ENCODE measurements around the gene DDX41. TPM values are rescaled to one million over a fixed set of nuclear protein-coding genes. Genes with fewer than 3 reads are reported as not detected.

The DDX41 gene
- total RNA-seq, 1 experiment from 2014 or later, result 137 TPM

DNA sequence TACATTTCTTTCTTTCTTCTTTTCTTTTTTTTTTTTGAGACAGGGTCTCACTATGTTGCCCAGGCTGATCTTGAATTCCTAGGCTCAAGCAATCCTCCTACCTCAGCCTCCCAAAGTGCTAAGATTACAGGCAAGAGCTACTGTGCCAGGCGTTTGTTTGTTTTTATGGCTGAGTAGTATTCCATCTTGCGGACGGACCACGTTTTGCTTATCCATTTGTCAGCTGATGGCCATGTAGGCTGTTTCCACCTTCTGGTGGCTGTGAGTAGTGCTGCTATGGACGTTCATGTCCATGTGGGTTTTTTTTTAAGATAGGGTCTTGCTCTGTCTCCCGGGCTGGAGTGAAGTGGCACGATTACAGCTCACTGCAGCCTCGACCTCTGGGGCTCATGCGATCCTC lies 9.6 kb downstream of the DDX41 start:
- no peak for DNase-seq
- Mint-ChIP-seq H3K4me1 (ENCODE audit: low read depth, unreplicated experiment) (peaks cover 6% of the 10 kb centered on the region), H3K27me3 (ENCODE audit: insufficient read depth, unreplicated experiment) (no peaks in the 10 kb centered on the region), H3K9me3 (ENCODE audit: unreplicated experiment) (no peaks in the 10 kb centered on the region), H3K36me3 (ENCODE audit: insufficient read depth, unreplicated experiment) (peaks cover 22% of the 10 kb centered on the region), H3K4me3 (ENCODE audit: unreplicated experiment) (no peak overlapping the region), H3K27ac (ENCODE audit: unreplicated experiment) (no peak overlapping the region)
- Histone ChIP-seq H3K36me3 (ENCODE audit: control insufficient read depth, insufficient read depth, low read length) (no peaks in the 10 kb centered on the region; the same call in none of the 2 replicates), H3K4me3 (ENCODE audit: low read depth, low read length) (no peak overlapping the region), H3K4me1 (no peaks in the 10 kb centered on the region), H3K27me3 (replicated peaks; ENCODE audit: control insufficient read depth, insufficient read depth, low read length) (no peaks in the 10 kb centered on the region), H3K9me3 (no peaks in the 10 kb centered on the region)
- TF ChIP-seq, protein P1, sequence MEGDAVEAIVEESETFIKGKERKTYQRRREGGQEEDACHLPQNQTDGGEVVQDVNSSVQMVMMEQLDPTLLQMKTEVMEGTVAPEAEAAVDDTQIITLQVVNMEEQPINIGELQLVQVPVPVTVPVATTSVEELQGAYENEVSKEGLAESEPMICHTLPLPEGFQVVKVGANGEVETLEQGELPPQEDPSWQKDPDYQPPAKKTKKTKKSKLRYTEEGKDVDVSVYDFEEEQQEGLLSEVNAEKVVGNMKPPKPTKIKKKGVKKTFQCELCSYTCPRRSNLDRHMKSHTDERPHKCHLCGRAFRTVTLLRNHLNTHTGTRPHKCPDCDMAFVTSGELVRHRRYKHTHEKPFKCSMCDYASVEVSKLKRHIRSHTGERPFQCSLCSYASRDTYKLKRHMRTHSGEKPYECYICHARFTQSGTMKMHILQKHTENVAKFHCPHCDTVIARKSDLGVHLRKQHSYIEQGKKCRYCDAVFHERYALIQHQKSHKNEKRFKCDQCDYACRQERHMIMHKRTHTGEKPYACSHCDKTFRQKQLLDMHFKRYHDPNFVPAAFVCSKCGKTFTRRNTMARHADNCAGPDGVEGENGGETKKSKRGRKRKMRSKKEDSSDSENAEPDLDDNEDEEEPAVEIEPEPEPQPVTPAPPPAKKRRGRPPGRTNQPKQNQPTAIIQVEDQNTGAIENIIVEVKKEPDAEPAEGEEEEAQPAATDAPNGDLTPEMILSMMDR (IDR thresholded peaks at IDR 0.05; ENCODE audit: insufficient read depth in 1 of 2, low read depth in 1 of 2, low read length in 1 of 2, severe bottlenecking in 1 of 2, unreplicated experiment in 1 of 2), result peak; percentile 0 to 32
- BruUV-seq (replicated peaks), result no TSS peak
- CTCF ChIA-PET, result interaction anchor here (0.5 to 1.3 kb wide), 2 partner anchors 10 to 355 kb away, joined by 3 to 4 read pairs; partner anchors contain the start of gene PDLIM7
- intact Hi-C loops (cut with micrococcal nuclease; ENCODE audit: unreplicated experiment), result no loop called here
- POLR2A ChIA-PET, result interaction anchor here (0.7 kb wide), 1 partner anchor 46 kb away, joined by 13 read pairs; no protein-coding TSS in a partner anchor

- Histone ChIP-seq H3K36me3 (ENCODE audit: control insufficient read depth, insufficient read depth, low read length) (no peaks in the 10 kb centered on the region), H3K9me3 (no peaks in the 10 kb centered on the region), H3K27me3 (replicated peaks; ENCODE audit: control insufficient read depth, insufficient read depth, low read length) (no peaks in the 10 kb centered on the region), H3K4me1 (no peaks in the 10 kb centered on the region), H3K4me3 (ENCODE audit: low read depth, low read length) (no peak overlapping the region)
- TF ChIP-seq, protein P1 (IDR thresholded peaks at IDR 0.05; ENCODE audit: insufficient read depth in 1 of 2, low read depth in 1 of 2, low read length in 1 of 2, severe bottlenecking in 1 of 2, unreplicated experiment in 1 of 2), result no peak
- Mint-ChIP-seq H3K4me1 (ENCODE audit: low read depth, unreplicated experiment) (peaks cover 11% of the 10 kb centered on the region), H3K27ac (ENCODE audit: unreplicated experiment) (no peak overlapping the region), H3K27me3 (ENCODE audit: insufficient read depth, unreplicated experiment) (no peaks in the 10 kb centered on the region), H3K36me3 (ENCODE audit: insufficient read depth, unreplicated experiment) (peaks cover 9% of the 10 kb centered on the region), H3K4me3 (ENCODE audit: unreplicated experiment) (no peak overlapping the region), H3K9me3 (ENCODE audit: unreplicated experiment) (no peaks in the 10 kb centered on the region)
- DNase-seq, result no peak
- ChIA-PET POLR2A (no interaction called here), CTCF (no interaction called here)
- intact Hi-C loops (cut with micrococcal nuclease; ENCODE audit: unreplicated experiment), result no loop called here
- no TSS peak for BruUV-seq (replicated peaks)
Observed at GRCh38 chr5:177505075-177505474, 11.7 kb downstream of the DDX41 start.

DNA sequence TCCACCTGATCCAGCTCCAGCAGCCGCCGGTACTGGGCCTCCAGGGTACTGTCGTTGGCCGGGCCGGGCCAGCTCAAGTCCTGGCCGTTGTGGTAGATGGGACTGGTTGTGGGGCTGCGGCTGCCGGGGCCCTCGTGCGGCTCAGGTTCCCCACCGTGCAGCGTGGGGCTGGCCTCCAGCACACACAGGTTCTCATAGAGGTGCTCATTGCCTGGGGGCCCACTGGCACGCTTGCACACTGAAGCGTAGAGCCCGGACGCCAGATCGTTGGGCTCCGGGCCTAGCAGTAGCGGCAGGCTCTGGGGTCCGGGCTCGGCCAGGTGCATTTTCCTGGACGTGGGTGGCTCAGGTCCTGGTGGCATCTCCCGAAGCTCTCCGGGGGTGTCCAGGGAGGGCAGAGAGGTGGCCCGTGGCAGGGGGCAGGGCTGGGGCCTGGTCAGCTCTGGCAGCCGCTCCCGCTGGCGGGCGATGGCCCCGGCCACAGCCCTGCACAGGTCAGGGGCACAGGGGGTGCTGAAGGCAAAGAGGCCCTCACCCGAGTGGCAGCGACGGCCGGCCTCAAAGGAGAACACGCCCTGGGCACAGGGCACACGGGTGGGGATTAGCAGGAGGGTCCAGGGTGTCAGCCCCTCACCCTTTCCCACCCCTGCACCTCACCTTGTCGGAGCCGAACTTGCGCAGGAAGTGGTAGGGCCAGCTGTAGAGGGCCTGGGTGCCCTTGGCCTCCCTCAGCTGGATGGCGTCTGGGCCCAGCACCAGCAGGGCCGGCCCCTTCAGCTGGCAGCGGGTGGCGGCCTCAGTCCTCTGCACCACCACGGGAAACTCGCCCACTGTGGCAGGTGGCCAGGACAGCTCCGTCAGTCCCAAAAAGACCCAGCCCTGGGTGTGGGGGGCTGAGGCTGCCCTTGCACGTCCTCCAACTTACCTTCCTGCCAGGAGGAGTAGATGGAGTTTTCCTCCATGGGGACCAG lies 12.4 kb downstream of the DDX41 start:
- DNase-seq, result no peak
- ChIA-PET CTCF (interaction anchor here (0.6 to 1.6 kb wide), 2 partner anchors 98 to 100 kb away, joined by 4 read pairs; no protein-coding TSS in a partner anchor), POLR2A (no interaction called here)
- no peak overlapping the region for H3K4me3 Mint-ChIP-seq (ENCODE audit: unreplicated experiment)
- H3K4me1 Mint-ChIP-seq (ENCODE audit: low read depth, unreplicated experiment), result peaks cover 7% of the 10 kb centered on the region
- no TSS peak for BruUV-seq (replicated peaks)
- H3K27ac Mint-ChIP-seq (ENCODE audit: unreplicated experiment), result no peak overlapping the region
- no peaks in the 10 kb centered on the region for H3K9me3 ChIP-seq
- no peaks in the 10 kb centered on the region for H3K9me3 Mint-ChIP-seq (ENCODE audit: unreplicated experiment)
- TF ChIP-seq, protein P1 (IDR thresholded peaks at IDR 0.05; ENCODE audit: insufficient read depth in 1 of 2, low read depth in 1 of 2, low read length in 1 of 2, severe bottlenecking in 1 of 2, unreplicated experiment in 1 of 2), result no peak
- no peak overlapping the region for H3K4me3 ChIP-seq (ENCODE audit: low read depth, low read length)
- peaks cover 3% of the 10 kb centered on the region for H3K27me3 Mint-ChIP-seq (ENCODE audit: insufficient read depth, unreplicated experiment)
- intact Hi-C loops (cut with micrococcal nuclease; ENCODE audit: unreplicated experiment), result no loop called here
- H3K27me3 ChIP-seq (replicated peaks; ENCODE audit: control insufficient read depth, insufficient read depth, low read length), result no peaks in the 10 kb centered on the region
- peaks cover 4% of the 10 kb centered on the region for H3K36me3 Mint-ChIP-seq (ENCODE audit: insufficient read depth, unreplicated experiment)
- no peaks in the 10 kb centered on the region for H3K4me1 ChIP-seq
- no peaks in the 10 kb centered on the region for H3K36me3 ChIP-seq (ENCODE audit: control insufficient read depth, insufficient read depth, low read length)

All from Caco-2 (cell line).